Keratinocyte (primary cell): ENCODE data around the gene UGP2. TPM values are rescaled to one million over a fixed set of nuclear protein-coding genes. Genes with fewer than 3 reads are reported as not detected.
A peak's percentile ranks its signal among the peaks of the same experiment; 100 is the strongest.

Experiments
- DNase-seq: peaks from one replicate; pipeline ENCODE4 v3.0.0-alpha.2; 2011; ENCODE audit warnings: low read depth, missing footprints, low spot score
- FAIRE-seq: peaks from 2 replicates; lab custom pipeline; 2011; peaks lifted over from hg19 to GRCh38; lab: Jason Lieb, UNC
- H2AFZ ChIP-seq: 2 replicates; pipeline ENCODE4 v1.6.0; 2012; ENCODE audit warnings: low read length, control low read depth, inconsistent platforms; ENCODE audit not compliant: control insufficient read depth
- H3K27ac ChIP-seq: 2 replicates; pipeline ENCODE4 v1.5.1; 2011; ENCODE audit warnings: low read length; ENCODE audit not compliant: control insufficient read depth, insufficient read depth
- H3K27me3 ChIP-seq: 3 replicates; pipeline ENCODE4 v1.6.0; 2011; ENCODE audit warnings: low read length; ENCODE audit not compliant: control insufficient read depth, insufficient read depth; ENCODE audit errors: extremely low read depth
- H3K36me3 ChIP-seq, 2 experiments: 2 replicates in 1 of 2; 3 replicates in 1 of 2; pipeline ENCODE4 v1.5.1; 2011; ENCODE audit warnings: low read length in 2 of 2, mild to moderate bottlenecking in 1 of 2; ENCODE audit not compliant: control insufficient read depth in 2 of 2, insufficient read depth in 2 of 2; ENCODE audit errors: extremely low read depth in 1 of 2
- H3K4me1 ChIP-seq: 3 replicates; pipeline ENCODE4 v1.5.1; 2011; ENCODE audit warnings: low read length; ENCODE audit not compliant: control insufficient read depth, insufficient read depth; ENCODE audit errors: extremely low read depth
- H3K4me2 ChIP-seq: 3 replicates; pipeline ENCODE4 v1.6.0; 2011; ENCODE audit warnings: low read depth, low read length; ENCODE audit not compliant: control insufficient read depth, insufficient read depth; ENCODE audit errors: extremely low read depth
- H3K4me3 ChIP-seq, 3 experiments: fragments of 200-600 bp in 1 of 3; sonication (generic) in 1 of 3; 2 replicates in 2 of 3; 3 replicates in 1 of 3; pipeline ENCODE4 v1.5.1; 2011 to 2016; ENCODE audit warnings: low read length in 3 of 3, mild to moderate bottlenecking in 3 of 3, control low read depth in 2 of 3, inconsistent platforms in 1 of 3, low read depth in 1 of 3, mixed read lengths in 1 of 3, mixed run types in 1 of 3, moderate library complexity in 1 of 3; ENCODE audit not compliant: control insufficient read depth in 2 of 3, insufficient read depth in 2 of 3; ENCODE audit errors: extremely low read depth in 1 of 3
- H3K79me2 ChIP-seq: 2 replicates; pipeline ENCODE4 v1.6.0; 2012; ENCODE audit warnings: low read length; ENCODE audit not compliant: control insufficient read depth, insufficient read depth
- H3K9ac ChIP-seq: 3 replicates; pipeline ENCODE4 v1.6.0; 2011; ENCODE audit warnings: low read length; ENCODE audit not compliant: control insufficient read depth, insufficient read depth; ENCODE audit errors: extremely low read depth
- H3K9me1 ChIP-seq: 3 replicates; pipeline ENCODE4 v1.6.0; 2011; ENCODE audit warnings: low read length; ENCODE audit not compliant: control insufficient read depth, insufficient read depth; ENCODE audit errors: extremely low read depth
- H3K9me3 ChIP-seq: 2 replicates; pipeline ENCODE4 v1.5.1; 2012; ENCODE audit warnings: low read depth, low read length; ENCODE audit not compliant: control insufficient read depth
- H4K20me1 ChIP-seq: 3 replicates; pipeline ENCODE4 v1.6.0; 2011; ENCODE audit warnings: low read length; ENCODE audit not compliant: control insufficient read depth, insufficient read depth; ENCODE audit errors: extremely low read depth
- CTCF ChIP-seq, 3 experiments: IDR thresholded peaks in 1 of 3; conservative IDR thresholded peaks in 1 of 3; optimal IDR thresholded peaks in 1 of 3; 2 replicates in 2 of 3; 3 replicates in 1 of 3; pipeline versions ENCODE3 to v1.5.1; 2011; ENCODE audit warnings: low read length in 3 of 3, mild to moderate bottlenecking in 3 of 3, moderate library complexity in 2 of 3, control low read depth in 1 of 3, inconsistent platforms in 1 of 3; ENCODE audit not compliant: insufficient read depth in 2 of 3; ENCODE audit errors: extremely low read depth in 1 of 3
- EZH2 ChIP-seq: IDR thresholded peaks from one replicate; pipeline ENCODE4 v1.6.1; 2012; ENCODE audit warnings: inconsistent platforms, mild to moderate bottlenecking, low read length, moderate library complexity
- dilution Hi-C: fragments of 300-500 bp; cut with MboI; formaldehyde crosslinking; loops from one replicate; pipeline ENCODE4 v1.7.0; 2020; ENCODE audit warnings: low sequenced_read_pairs; ENCODE audit not compliant: extremely low pct_ligation_motif_present
- polyA minus RNA-seq, 3 experiments: library from RNA; depleted of rRNA, polyadenylated mRNA; stranded (reverse); fragments of >200 nt; gene quantifications; 1 replicate in 1 of 3; 2 replicates in 1 of 3; 3 replicates in 1 of 3; pipeline ENCODE4 v1.2.3, GENCODE V29; 2011
- polyA plus RNA-seq, 5 experiments: library from polyadenylated mRNA; depleted of rRNA in 3 of 5; stranded (reverse) in 3 of 5; stranded (forward) in 1 of 5; unstranded in 1 of 5; fragments of >200 nt; gene quantifications; 1 replicate in 1 of 5; 2 replicates in 3 of 5; 3 replicates in 1 of 5; pipeline versions ENCODE4 v1.2.1 to v1.2.3, GENCODE V29; 2011 to 2012; ENCODE audit warnings: missing spikeins in 2 of 5, low read depth in 1 of 5, low replicate concordance in 1 of 5

The UGP2 gene
- polyA plus RNA-seq: 168 to 260 TPM (median 219 TPM) in 3 replicates
- polyA plus RNA-seq (2011; ENCODE audit: low read depth): 138 TPM
- polyA plus RNA-seq (2011; cell fraction: cytosol; rRNA removed): 203 and 359 TPM in 2 replicates
- polyA plus RNA-seq (2011; cell fraction: nucleus; rRNA removed): 230 and 294 TPM in 2 replicates
- 186 and 192 TPM in 2 replicates for polyA plus RNA-seq (2012; ENCODE audit: low replicate concordance)
- polyA minus RNA-seq: 8.8 to 123 TPM (median 69.9 TPM) in 3 replicates
- polyA minus RNA-seq (2011; cell fraction: cytosol; rRNA and poly(A)+ RNA removed): 138 TPM
- polyA minus RNA-seq (2011; cell fraction: nucleus; rRNA and poly(A)+ RNA removed): 92.7 and 216 TPM in 2 replicates

GRCh38 chr2:63841254-63842022, at the start of gene UGP2:
TSS of gene UGP2 (plus strand) at chr2:63841896. CDS start at chr2:63842186, 290 bp downstream.
- no peak for TF ChIP-seq EZH2
- peak; percentile 17 to 61 (median 55) for TF ChIP-seq CTCF (optimal IDR thresholded peaks at IDR 0.05 in 1 of 3, IDR thresholded peaks at IDR 0.05 in 1 of 3, conservative IDR thresholded peaks at IDR 0.05 in 1 of 3; ENCODE audit: extremely low read depth in 1 of 3, insufficient read depth in 2 of 3, low read length in 3 of 3)
- Histone ChIP-seq H3K9me1 (no peaks in the 10 kb centered on the region), H3K4me2 (peak within 1 kb of the TSS; percentile 84), H3K27me3 (no peaks in the 10 kb centered on the region), H3K4me1 (peaks cover 32% of the 10 kb centered on the region), H3K36me3 (no peaks in the 10 kb centered on the region), H3K9me3 (no peaks in the 10 kb centered on the region), H3K4me3 (peak within 1 kb of the TSS; percentile 89 to 92 (median 91)), H3K79me2 (peaks cover 45% of the 10 kb centered on the region), H3K9ac (peak within 1 kb of the TSS; percentile 97), H3K27ac (peak within 1 kb of the TSS; percentile 93), H2AFZ (peak within 1 kb of the TSS; percentile 75), H4K20me1 (no peaks in the 10 kb centered on the region)
- DNase-seq (peak; percentile 48), FAIRE-seq (no peak)
- dilution Hi-C loops: no loop called here

GRCh38 chr2:63792530-63792929, 49.2 kb upstream of the UGP2 start:
- Histone ChIP-seq H4K20me1 (no peaks in the 10 kb centered on the region), H3K9ac (no peak overlapping the region), H3K36me3 (no peaks in the 10 kb centered on the region), H3K4me1 (peaks cover 39% of the 10 kb centered on the region), H3K79me2 (no peaks in the 10 kb centered on the region), H3K4me2 (no peak overlapping the region), H3K9me3 (peaks cover 2% of the 10 kb centered on the region), H3K27me3 (no peaks in the 10 kb centered on the region), H3K27ac (peak overlapping the region; percentile 69), H3K4me3 (no peak overlapping the region), H3K9me1 (no peaks in the 10 kb centered on the region), H2AFZ (peak overlapping the region; percentile 72)
- TF ChIP-seq EZH2 (no peak), CTCF (optimal IDR thresholded peaks at IDR 0.05 in 1 of 3, IDR thresholded peaks at IDR 0.05 in 1 of 3, conservative IDR thresholded peaks at IDR 0.05 in 1 of 3; ENCODE audit: extremely low read depth in 1 of 3, insufficient read depth in 2 of 3, low read length in 3 of 3) (no peak)
- FAIRE-seq: peak; percentile 90
- dilution Hi-C loops: no loop called here
- DNase-seq: peak; percentile 71
